OCI-LY7 (cell line): ENCODE data around the gene TYW1B.
"Not testable (repeated sequence)": the region's sequence is repeated elsewhere in the genome, so short reads cannot be mapped to it uniquely, and the experiment has no call there.

Source experiments
- CTCF ChIP-seq: fragments of 200-600 bp; sonication (generic); conservative IDR thresholded peaks from 2 replicates; pipeline ENCODE4 v1.5.1; 2014; ENCODE audit warnings: mild to moderate bottlenecking, antibody characterized with exemption, low read length, moderate library complexity, mixed read lengths
- EZH2phosphoT487 ChIP-seq: fragments of 200-600 bp; sonication (generic); IDR thresholded peaks from 2 replicates; pipeline ENCODE4 v1.6.1; 2018; ENCODE audit warnings: low read depth, borderline replicate concordance, mild to moderate bottlenecking, mixed run types, antibody characterized with exemption, low read length, moderate library complexity, mixed read lengths

DNA sequence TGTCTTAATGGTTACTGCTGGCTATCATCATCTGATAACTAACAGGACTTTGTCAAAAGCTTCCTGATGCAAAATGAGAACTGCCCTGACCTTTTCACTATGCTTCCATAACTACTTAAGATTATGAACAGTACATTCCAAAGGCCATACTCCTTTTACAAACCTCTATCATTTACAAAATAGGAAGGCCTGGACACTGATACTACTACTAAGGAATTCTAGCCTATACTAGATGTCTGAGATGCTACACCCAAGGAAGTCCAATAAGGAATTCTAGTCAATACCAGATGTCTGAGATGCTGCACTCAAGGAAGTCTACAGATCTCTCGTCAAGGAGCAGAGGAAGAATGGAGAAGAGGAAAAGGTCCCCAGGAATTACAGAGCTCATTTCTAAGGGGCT, 130.9 kb downstream of the TYW1B start:
- not testable (repeated sequence) for TF ChIP-seq CTCF, EZH2phosphoT487
